ENCODE data around the gene MYO19. TPM values are rescaled to one million over a fixed set of nuclear protein-coding genes. Genes with fewer than 3 reads are reported as not detected.

Gene MYO19
- total and polyA plus RNA-seq, 9 of the 15 experiments (the other 6 are each of a cell fraction or from before 2014, with no cell fraction given) = 21.6 to 176 (median 129) TPM

DNA sequence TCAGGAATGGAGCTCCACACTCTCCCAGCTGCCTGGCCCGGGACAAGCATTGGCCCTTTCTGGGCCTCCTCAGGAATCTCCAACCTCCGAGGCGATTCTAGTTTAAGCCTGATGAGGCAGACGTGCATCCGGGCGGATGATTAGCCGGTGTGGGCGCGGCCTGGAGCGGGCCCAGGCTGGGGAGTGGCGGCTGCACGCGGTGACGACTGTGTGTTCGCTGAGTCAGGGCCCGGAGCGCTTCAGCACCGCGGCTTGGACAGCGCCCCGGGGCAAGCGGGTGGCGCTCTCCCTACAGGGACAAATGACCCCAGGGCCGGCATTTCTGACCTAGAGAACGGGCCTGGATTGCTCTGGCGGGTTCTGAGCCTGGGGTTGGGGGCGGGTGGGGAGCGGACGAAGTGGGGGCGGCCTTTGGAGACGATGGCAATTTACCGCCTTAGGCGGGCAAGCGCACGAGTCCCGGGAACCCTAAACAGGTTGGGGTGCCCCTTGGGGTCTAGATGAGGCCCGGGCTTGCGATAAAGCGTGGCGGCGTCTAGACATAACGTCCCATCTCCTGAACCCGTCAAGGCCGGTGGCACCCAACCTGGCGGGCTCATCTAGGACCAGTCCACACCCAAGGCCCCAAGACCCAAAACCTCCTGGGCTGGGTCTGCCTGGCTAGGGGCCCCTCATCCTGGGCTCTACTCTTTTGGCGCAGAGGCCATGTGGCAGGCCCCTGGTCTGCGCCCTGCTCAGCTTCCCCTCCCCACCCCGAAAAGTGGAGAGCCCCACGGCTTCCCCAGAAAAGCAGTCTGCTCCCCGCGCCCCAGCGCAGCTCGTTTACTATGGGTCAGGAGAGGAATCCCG, 70.5 kb downstream of the MYO19 start (continued):
- TF ChIP-seq GABPB2 (CRISPR knock-in tag; conservative IDR thresholded peaks at IDR 0.05) (no peak), ZNF584 (CRISPR knock-in tag; IDR thresholded peaks at IDR 0.05; ENCODE audit: low read depth) (0 out of 2 replicates have a peak, but pooled peaks have one; percentile 29), SAFB (IDR thresholded peaks at IDR 0.05; ENCODE audit: borderline replicate concordance, low read depth, low read length) (no peak), ZKSCAN1 (IDR thresholded peaks at IDR 0.05; ENCODE audit: low read depth, low read length) (no peak), FOXP1 (CRISPR knock-in tag; IDR thresholded peaks at IDR 0.05) (peak; percentile 64; the same call in 1 of the 2 replicates), ELF2 (CRISPR knock-in tag; IDR thresholded peaks at IDR 0.05) (no peak), HCFC1 (IDR thresholded peaks at IDR 0.05; ENCODE audit: low read depth, low read length) (peak; percentile 41; the same call in 1 of the 2 replicates), NCOA4 (IDR thresholded peaks at IDR 0.05; ENCODE audit: partially characterized antibody) (no peak), HDGF (IDR thresholded peaks at IDR 0.05) (no peak), ETV1 (tag; conservative IDR thresholded peaks at IDR 0.05; ENCODE audit: low read depth) (peak; percentile 44; the same call in 1 of the 2 replicates), THRAP3 (IDR thresholded peaks at IDR 0.05; ENCODE audit: borderline replicate concordance) (no peak), HDAC2 (IDR thresholded peaks at IDR 0.05) (no peak), CREB1 (IDR thresholded peaks at IDR 0.05) (no peak), CREB1 (CRISPR knock-in tag; IDR thresholded peaks at IDR 0.05) (0 out of 2 replicates have a peak, but pooled peaks have one; percentile 41), ZNF696 (CRISPR knock-in tag; conservative IDR thresholded peaks at IDR 0.05) (no peak), ZNF780A (CRISPR knock-in tag; IDR thresholded peaks at IDR 0.05) (no peak), PCBP2 (IDR thresholded peaks at IDR 0.05; ENCODE audit: low read depth, low read length, poor library complexity, severe bottlenecking) (no peak)
- TF ChIP-seq, protein P1, sequence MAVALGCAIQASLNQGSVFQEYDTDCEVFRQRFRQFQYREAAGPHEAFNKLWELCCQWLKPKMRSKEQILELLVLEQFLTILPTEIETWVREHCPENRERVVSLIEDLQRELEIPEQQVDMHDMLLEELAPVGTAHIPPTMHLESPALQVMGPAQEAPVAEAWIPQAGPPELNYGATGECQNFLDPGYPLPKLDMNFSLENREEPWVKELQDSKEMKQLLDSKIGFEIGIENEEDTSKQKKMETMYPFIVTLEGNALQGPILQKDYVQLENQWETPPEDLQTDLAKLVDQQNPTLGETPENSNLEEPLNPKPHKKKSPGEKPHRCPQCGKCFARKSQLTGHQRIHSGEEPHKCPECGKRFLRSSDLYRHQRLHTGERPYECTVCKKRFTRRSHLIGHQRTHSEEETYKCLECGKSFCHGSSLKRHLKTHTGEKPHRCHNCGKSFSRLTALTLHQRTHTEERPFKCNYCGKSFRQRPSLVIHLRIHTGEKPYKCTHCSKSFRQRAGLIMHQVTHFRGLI (CRISPR knock-in tag; IDR thresholded peaks at IDR 0.05) = no peak
- TF ChIP-seq, protein P2, sequence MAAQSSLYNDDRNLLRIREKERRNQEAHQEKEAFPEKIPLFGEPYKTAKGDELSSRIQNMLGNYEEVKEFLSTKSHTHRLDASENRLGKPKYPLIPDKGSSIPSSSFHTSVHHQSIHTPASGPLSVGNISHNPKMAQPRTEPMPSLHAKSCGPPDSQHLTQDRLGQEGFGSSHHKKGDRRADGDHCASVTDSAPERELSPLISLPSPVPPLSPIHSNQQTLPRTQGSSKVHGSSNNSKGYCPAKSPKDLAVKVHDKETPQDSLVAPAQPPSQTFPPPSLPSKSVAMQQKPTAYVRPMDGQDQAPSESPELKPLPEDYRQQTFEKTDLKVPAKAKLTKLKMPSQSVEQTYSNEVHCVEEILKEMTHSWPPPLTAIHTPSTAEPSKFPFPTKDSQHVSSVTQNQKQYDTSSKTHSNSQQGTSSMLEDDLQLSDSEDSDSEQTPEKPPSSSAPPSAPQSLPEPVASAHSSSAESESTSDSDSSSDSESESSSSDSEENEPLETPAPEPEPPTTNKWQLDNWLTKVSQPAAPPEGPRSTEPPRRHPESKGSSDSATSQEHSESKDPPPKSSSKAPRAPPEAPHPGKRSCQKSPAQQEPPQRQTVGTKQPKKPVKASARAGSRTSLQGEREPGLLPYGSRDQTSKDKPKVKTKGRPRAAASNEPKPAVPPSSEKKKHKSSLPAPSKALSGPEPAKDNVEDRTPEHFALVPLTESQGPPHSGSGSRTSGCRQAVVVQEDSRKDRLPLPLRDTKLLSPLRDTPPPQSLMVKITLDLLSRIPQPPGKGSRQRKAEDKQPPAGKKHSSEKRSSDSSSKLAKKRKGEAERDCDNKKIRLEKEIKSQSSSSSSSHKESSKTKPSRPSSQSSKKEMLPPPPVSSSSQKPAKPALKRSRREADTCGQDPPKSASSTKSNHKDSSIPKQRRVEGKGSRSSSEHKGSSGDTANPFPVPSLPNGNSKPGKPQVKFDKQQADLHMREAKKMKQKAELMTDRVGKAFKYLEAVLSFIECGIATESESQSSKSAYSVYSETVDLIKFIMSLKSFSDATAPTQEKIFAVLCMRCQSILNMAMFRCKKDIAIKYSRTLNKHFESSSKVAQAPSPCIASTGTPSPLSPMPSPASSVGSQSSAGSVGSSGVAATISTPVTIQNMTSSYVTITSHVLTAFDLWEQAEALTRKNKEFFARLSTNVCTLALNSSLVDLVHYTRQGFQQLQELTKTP (IDR thresholded peaks at IDR 0.05; ENCODE audit: low read depth in 1 of 2, partially characterized antibody in 2 of 2) = peak in 1 of 2 experiments; percentile 78

Measured in K562 (cell line).